ELF-1 (cell line): ENCODE results near the gene ASIC4.

Experiments
- DNase-seq: peaks from one replicate; pipeline ENCODE4 v3.0.0-alpha.2; 2016; ENCODE audit warnings: low read depth, low spot score

Gene ASIC4

GRCh38 chr2:219514196-219514761 is at the start of gene ASIC4:
Gene ASIC4 (plus strand): TSS chr2:219514482. CDS start chr2:219514725, 243 bp downstream.
- peak; percentile 43 for DNase-seq

GRCh38 chr2:219465659-219466561 is 48.4 kb upstream of the ASIC4 start:
- DNase-seq: no peak

GRCh38 chr2:219466816-219467735 is 47.2 kb upstream of the ASIC4 start:
- no peak for DNase-seq

- DNase-seq: no peak
Observed at GRCh38 chr2:219467736-219468075, 46.6 kb upstream of the ASIC4 start.

- DNase-seq: no peak
Observed at GRCh38 chr2:219468410-219469185, 45.7 kb upstream of the ASIC4 start.

GRCh38 chr2:219469186-219469724 is 45.0 kb upstream of the ASIC4 start:
- DNase-seq: no peak

- DNase-seq: no peak
Observed at GRCh38 chr2:219470429-219470828, 43.9 kb upstream of the ASIC4 start.

- DNase-seq: no peak
Observed at GRCh38 chr2:219471476-219472371, 42.6 kb upstream of the ASIC4 start.

GRCh38 chr2:219472629-219473187 is 41.6 kb upstream of the ASIC4 start:
- DNase-seq: no peak

- DNase-seq: no peak
Observed at GRCh38 chr2:219473511-219473910, 40.8 kb upstream of the ASIC4 start.

- no peak for DNase-seq
Observed at GRCh38 chr2:219474285-219475060, 39.8 kb upstream of the ASIC4 start.

GRCh38 chr2:219475278-219475677 is 39.0 kb upstream of the ASIC4 start:
- DNase-seq: no peak

- peak; percentile 87 for DNase-seq
Observed at GRCh38 chr2:219475697-219476651, 38.3 kb upstream of the ASIC4 start.

GRCh38 chr2:219476652-219477151 is 37.6 kb upstream of the ASIC4 start:
- peak; percentile 46 for DNase-seq

- DNase-seq: no peak
Observed at GRCh38 chr2:219477179-219477578, 37.1 kb upstream of the ASIC4 start.

GRCh38 chr2:219477815-219478214 is 36.5 kb upstream of the ASIC4 start:
- DNase-seq: no peak

GRCh38 chr2:219478916-219479315 is 35.4 kb upstream of the ASIC4 start:
- DNase-seq: no peak

GRCh38 chr2:219480004-219480403 is 34.3 kb upstream of the ASIC4 start:
- no peak for DNase-seq
